Heart right ventricle (tissue), 16 donors: ENCODE results near the gene CHST15. TPM values are rescaled to one million over a fixed set of nuclear protein-coding genes. Genes with fewer than 3 reads are reported as not detected.

Source experiments
- ATAC-seq, 8 donors: fragments of 200-7000 bp; cut with Tn5 transposase; one replicate each; pipeline ENCODE4 v1.9.1; 2020; ENCODE audit warnings: mild to moderate bottlenecking in 8 of 8, moderate library complexity in 8 of 8, moderate number of reproducible peaks in 1 of 8
- DNase-seq, 2 donors: peaks; one replicate each; pipeline ENCODE4 v3.0.0-alpha.2; 2020
- H3K27ac ChIP-seq, 10 donors: fragments of 200-600 bp; sonication (generic) in 2 of 10; one replicate each; pipeline versions ENCODE4 v1.5.0 to v1.8.0; 2020 to 2022; ENCODE audit warnings: mild to moderate bottlenecking in 3 of 10
- H3K27me3 ChIP-seq, 7 donors: fragments of 200-600 bp; one replicate each; pipeline ENCODE4 v1.8.0; 2021 to 2022; ENCODE audit warnings: mild to moderate bottlenecking in 2 of 7
- H3K36me3 ChIP-seq, 9 donors: fragments of 200-600 bp; sonication (generic) in 1 of 9; one replicate each; pipeline versions ENCODE4 v1.5.0 to v1.8.0; 2020 to 2022; ENCODE audit warnings: mild to moderate bottlenecking in 2 of 9
- H3K4me1 ChIP-seq, 9 donors: fragments of 200-600 bp; sonication (generic) in 1 of 9; one replicate each; pipeline versions ENCODE4 v1.5.0 to v1.8.0; 2020 to 2022; ENCODE audit warnings: mild to moderate bottlenecking in 4 of 9
- H3K4me3 ChIP-seq, 10 donors: fragments of 200-600 bp; sonication (generic) in 2 of 10; one replicate each; pipeline versions ENCODE4 v1.5.0 to v1.8.0; 2020 to 2022; ENCODE audit warnings: mild to moderate bottlenecking in 7 of 10, moderate library complexity in 2 of 10
- H3K9me3 ChIP-seq, 11 donors: fragments of 200-600 bp in 10 of 11; sonication (generic) in 2 of 11; one replicate each; pipeline versions ENCODE4 v1.5.0 to v1.8.0; 2013 to 2022; ENCODE audit warnings: mild to moderate bottlenecking in 2 of 11, control low read depth in 1 of 11, moderate library complexity in 1 of 11
- WGBS, 2 donors: extraction: QIAGEN DNeasy Blood & Tissue Kit; methylation state at CpG; one replicate each; pipeline ENCODE4 v1.1.7; 2013; ENCODE audit warnings: inconsistent platforms in 1 of 2; 5-methylcytosine and 5-hydroxymethylcytosine counted together
- intact Hi-C, 10 donors: fragments of 100-400 bp; cut with DNase I; formaldehyde crosslinking; loops; one replicate each; pipeline versions ENCODE4 v1.11.1 to v1.14.2; 2022
- polyA plus RNA-seq, 2 donors: library from polyadenylated mRNA; stranded (reverse); fragments of 200-250 nt; gene quantifications; one replicate each; pipeline ENCODE4 v1.2.3, GENCODE V29; 2013
- total RNA-seq, 10 donors: library from RNA; stranded (reverse); fragmentation: NEBNext Ultra II Directional in 3 of 10; extraction: Animal tissue kit (Norgen Biotek cat#: 25700) in 3 of 10; gene quantifications; one replicate each; pipeline versions ENCODE4 v1.2.1 to v1.2.4, GENCODE V29; 2021 to 2023
- TF ChIP-seq, protein P1 (sequence below), 9 donors: fragments of 200-600 bp; sonication (generic) in 2 of 9; IDR thresholded peaks; one replicate each; pipeline versions ENCODE4 v1.5.0 to v1.8.0; 2021 to 2022; ENCODE audit warnings: antibody characterized with exemption in 9 of 9, mild to moderate bottlenecking in 5 of 9, moderate library complexity in 1 of 9
- donor health status: Arrhythmogenic right ventricular cardiomyopathy.
- donor health status: ischemic (EF 13 %, LVEDD 7.1; RV severe dilation, severe dysfunction).
- donor health status: healthy with polysubstance abuse.
- donor health status: DM: no; HTN: yes; CAD: no.
- donor health status: DM: no; HTN: no; CAD: no.
- donor health status: ischemic (EF 25% LVEDD 6.9; RV normal size, moderate dysfunction).
- donor health status: ischemic (EF 25% LVEDD 5.7; RV mildly dilated, moderate dysfunction).
- donor health status: healthy.
- donor health status: DM: yes; HTN: yes; CAD: no.
- donor health status: Ischemic cardiomyopathy.
- donor health status: ischemic (EF 35%, LVEDD 5.7; RV mildly dilated, moderate dysfunction).
- donor health status: nonischemic (EF 11% LVEDD 7.7; RV severe dilation, severe dysfunction).
- donor health status: DM: yes; HTN: yes; CAD: no.
- donor health status: PGD.
- donor health status: ischemic (EF 29% LVEDD 5.4; RV normal size, mild dysfunction).
- donor health status: nonischemic (EF 23%, LVEDD 6.1; RV moderate dilation, normal function).

CHST15 gene
- total and polyA plus RNA-seq, 12 donors = 1.3 to 16.7 (median 4.8) TPM

DNA sequence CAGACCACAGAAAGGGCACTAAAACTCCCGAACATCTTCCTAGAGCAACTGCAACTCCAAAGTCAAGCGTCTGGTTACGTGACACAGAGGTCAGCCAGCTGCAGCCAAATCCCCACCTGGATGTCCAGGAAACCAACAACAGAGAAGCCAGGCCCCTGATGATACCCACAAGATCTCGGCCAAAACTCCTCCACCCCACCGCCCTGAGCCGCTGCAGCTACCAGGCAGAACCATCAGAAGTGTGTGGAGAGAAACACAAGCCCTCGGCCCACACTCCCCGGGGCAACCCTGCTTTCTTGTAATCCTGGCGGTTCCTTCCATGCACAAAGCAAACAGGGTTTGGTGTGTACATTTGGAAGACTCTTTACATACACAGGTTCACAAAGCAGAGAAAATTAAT lies 8.7 kb downstream of the CHST15 start:
- TF ChIP-seq, protein P1, sequence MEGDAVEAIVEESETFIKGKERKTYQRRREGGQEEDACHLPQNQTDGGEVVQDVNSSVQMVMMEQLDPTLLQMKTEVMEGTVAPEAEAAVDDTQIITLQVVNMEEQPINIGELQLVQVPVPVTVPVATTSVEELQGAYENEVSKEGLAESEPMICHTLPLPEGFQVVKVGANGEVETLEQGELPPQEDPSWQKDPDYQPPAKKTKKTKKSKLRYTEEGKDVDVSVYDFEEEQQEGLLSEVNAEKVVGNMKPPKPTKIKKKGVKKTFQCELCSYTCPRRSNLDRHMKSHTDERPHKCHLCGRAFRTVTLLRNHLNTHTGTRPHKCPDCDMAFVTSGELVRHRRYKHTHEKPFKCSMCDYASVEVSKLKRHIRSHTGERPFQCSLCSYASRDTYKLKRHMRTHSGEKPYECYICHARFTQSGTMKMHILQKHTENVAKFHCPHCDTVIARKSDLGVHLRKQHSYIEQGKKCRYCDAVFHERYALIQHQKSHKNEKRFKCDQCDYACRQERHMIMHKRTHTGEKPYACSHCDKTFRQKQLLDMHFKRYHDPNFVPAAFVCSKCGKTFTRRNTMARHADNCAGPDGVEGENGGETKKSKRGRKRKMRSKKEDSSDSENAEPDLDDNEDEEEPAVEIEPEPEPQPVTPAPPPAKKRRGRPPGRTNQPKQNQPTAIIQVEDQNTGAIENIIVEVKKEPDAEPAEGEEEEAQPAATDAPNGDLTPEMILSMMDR (IDR thresholded peaks at IDR 0.05) = no peak
- no peak for ATAC-seq
- WGBS, 2 donors = 79 to 81% methylated on average over 9 of the region's 9 CpGs
- Histone ChIP-seq H3K4me3 (no peak overlapping the region), H3K27me3 (peaks cover 0 to 3% (median 0%) of the 10 kb centered on the region in 7 donors), H3K4me1 (peaks cover 0 to 67% (median 0%) of the 10 kb centered on the region in 9 donors), H3K9me3 (no peaks in the 10 kb centered on the region), H3K27ac (no peak overlapping the region), H3K36me3 (peaks cover 0 to 11% (median 0%) of the 10 kb centered on the region in 9 donors)
- DNase-seq = no peak
- intact Hi-C loops = no loop called here

DNA sequence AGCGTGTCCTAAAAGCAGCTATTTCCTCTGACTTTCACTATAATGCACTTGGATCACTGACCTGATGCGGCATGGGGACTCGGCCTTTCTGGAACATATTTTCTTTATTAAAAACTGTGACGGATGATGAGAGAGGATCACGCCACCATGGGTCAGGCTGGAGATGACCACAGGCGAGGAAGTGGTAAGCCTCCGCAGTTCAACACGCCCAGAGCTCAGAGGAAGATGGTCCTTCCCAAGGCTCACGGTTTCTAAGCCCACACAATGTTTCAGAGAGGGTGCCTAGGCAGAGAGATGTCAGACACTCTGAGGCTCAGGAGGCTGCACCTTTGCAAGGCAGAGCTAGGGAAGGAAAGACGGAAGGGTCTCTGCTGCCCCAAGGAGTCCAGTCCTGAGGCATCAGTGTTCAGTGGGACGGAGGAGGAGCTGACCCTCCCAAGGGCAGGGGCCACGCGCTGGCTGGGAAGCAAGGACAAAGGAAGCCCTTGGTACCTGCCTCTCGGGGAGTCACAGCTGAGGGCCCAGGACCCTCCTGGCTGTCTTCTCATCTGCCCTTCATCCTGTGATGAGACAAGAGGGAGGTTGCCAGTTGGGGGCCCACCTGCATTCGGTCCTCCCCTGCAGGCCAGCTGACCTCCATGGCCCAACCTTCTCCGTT lies 9.5 kb downstream of the CHST15 start:
- intact Hi-C loops = no loop called here
- ATAC-seq = no peak

DNA sequence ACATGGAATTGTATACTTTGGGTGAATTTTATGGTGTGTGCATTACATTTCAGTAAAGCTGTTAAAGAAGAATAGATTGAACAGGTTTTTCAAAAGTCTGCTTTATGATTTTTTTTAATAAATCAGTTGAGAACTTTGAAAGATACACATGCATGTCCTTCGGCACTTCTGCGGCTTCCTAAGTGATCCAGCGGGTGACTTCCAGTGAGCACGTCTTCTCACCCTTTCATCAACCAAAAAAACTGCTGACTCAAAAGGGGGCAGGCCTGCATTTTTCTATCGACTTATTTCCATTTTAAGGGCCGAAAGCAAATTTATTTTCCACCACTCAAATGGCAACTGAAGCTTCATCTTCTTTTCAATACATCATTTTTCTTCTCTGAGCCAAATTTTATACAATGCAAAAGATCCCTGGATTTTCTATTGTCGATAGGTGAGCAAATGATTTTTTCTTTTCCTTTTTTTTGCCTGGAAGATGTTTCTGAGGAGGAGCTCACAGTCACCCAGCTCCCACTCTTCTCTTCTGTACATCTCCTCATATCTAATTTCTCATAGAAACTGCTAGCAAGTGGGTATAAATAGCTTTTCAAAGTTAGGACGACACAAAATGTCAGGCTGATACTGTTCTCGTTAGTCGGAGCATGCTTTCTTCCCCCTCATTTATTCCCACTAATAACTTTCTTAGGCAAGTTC lies 10.2 kb downstream of the CHST15 start:
- Histone ChIP-seq H3K4me1 (peaks cover 0 to 53% (median 0%) of the 10 kb centered on the region in 9 donors), H3K36me3 (peaks cover 0 to 11% (median 0%) of the 10 kb centered on the region in 9 donors), H3K9me3 (no peaks in the 10 kb centered on the region), H3K4me3 (no peak overlapping the region), H3K27me3 (no peaks in the 10 kb centered on the region), H3K27ac (no peak overlapping the region)
- TF ChIP-seq, protein P1 (IDR thresholded peaks at IDR 0.05) = no peak
- WGBS, 2 donors = 80 to 84% methylated on average over 10 of the region's 10 CpGs
- intact Hi-C loops = no loop called here
- DNase-seq = no peak
- ATAC-seq = no peak

More for the DNA sequence above, 9.5 kb downstream of the CHST15 start:
- Histone ChIP-seq H3K4me1 (peaks cover 0 to 59% (median 0%) of the 10 kb centered on the region in 9 donors), H3K27ac (no peak overlapping the region), H3K36me3 (peaks cover 0 to 11% (median 0%) of the 10 kb centered on the region in 9 donors), H3K4me3 (no peak overlapping the region), H3K9me3 (no peaks in the 10 kb centered on the region), H3K27me3 (no peaks in the 10 kb centered on the region)
- DNase-seq = no peak
- WGBS, 2 donors = 88 to 95% methylated on average over 16 of the region's 16 CpGs
- TF ChIP-seq, protein P1 (IDR thresholded peaks at IDR 0.05) = no peak

DNA sequence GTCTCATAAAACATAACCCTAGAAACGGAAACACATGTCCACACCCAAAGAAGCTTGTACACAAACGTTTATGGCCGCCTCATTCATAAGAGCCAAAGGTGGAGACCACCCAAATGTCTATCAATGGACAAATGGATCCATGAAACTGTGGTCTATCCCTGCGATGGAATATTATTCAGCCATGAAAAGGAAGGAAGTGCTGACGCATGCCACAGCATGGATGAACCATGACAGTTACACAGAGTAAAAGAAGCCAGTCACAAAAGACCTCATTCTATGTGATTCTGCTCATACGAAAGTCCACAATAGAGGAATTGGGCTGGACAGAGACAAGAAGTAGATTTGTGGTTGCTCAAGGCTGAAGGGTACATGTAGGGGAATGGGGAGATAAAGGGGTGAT lies 10.8 kb downstream of the CHST15 start:
- 91 to 93% methylated on average over 6 of the region's 6 CpGs for WGBS, 2 donors
- Histone ChIP-seq H3K4me1 (peaks cover 0 to 46% (median 0%) of the 10 kb centered on the region in 9 donors), H3K9me3 (no peaks in the 10 kb centered on the region)

More for the DNA sequence above, 10.8 kb downstream of the CHST15 start:
- intact Hi-C loops = no loop called here
- Histone ChIP-seq H3K27me3 (no peaks in the 10 kb centered on the region), H3K4me3 (no peak overlapping the region), H3K27ac (no peak overlapping the region), H3K36me3 (peaks cover 0 to 11% (median 0%) of the 10 kb centered on the region in 9 donors)
- TF ChIP-seq, protein P1 (IDR thresholded peaks at IDR 0.05) = no peak
- ATAC-seq = no peak
- no peak for DNase-seq
